Ovary (tissue), 9 donors: ENCODE measurements around the gene KMT2D. TPM values are rescaled to one million over a fixed set of nuclear protein-coding genes. Genes with fewer than 3 reads are reported as not detected.

Source experiments
- DNase-seq, 5 donors: peaks; one replicate each; pipeline ENCODE4 v3.0.0-alpha.2; 2019 to 2020
- H3K27ac ChIP-seq, 2 donors: fragments of 200-600 bp; one replicate each; pipeline versions ENCODE4 v1.5.1 to v1.8.0; 2019 to 2022
- H3K27me3 ChIP-seq: fragments of 200-600 bp; one replicate; pipeline ENCODE4 v1.8.0; 2022
- H3K36me3 ChIP-seq: fragments of 200-600 bp; sonication (generic); one replicate; pipeline ENCODE4 v1.5.1; 2019
- H3K4me1 ChIP-seq: one replicate; pipeline ENCODE4 v1.8.1; 2013; ENCODE audit warnings: mild to moderate bottlenecking, moderate library complexity; ENCODE audit not compliant: insufficient read depth
- H3K4me3 ChIP-seq: fragments of 200-600 bp; sonication (generic); one replicate; pipeline ENCODE4 v1.5.1; 2017
- H3K9me3 ChIP-seq, 2 donors: fragments of 200-600 bp in 1 of 2; sonication (generic) in 1 of 2; one replicate each; pipeline versions ENCODE4 v1.5.1 to v1.8.1; 2013 to 2019; ENCODE audit warnings: mild to moderate bottlenecking in 1 of 2, moderate library complexity in 1 of 2
- EP300 ChIP-seq: sonication (generic); formaldehyde crosslinking; IDR thresholded peaks from one replicate; pipeline ENCODE4 v1.6.1; 2017; ENCODE audit warnings: antibody characterized with exemption
- POLR2A ChIP-seq: fragments of 450-650 bp; IDR thresholded peaks from one replicate; pipeline ENCODE4 v1.6.1; 2017; ENCODE audit warnings: antibody characterized with exemption, mild to moderate bottlenecking, moderate library complexity
- WGBS, 3 donors: extraction: QIAGEN DNeasy Blood & Tissue Kit in 1 of 3; methylation state at CpG; one replicate each; pipeline versions ENCODE4 v1.1.5 to v1.1.7; 2013 to 2017; 5-methylcytosine and 5-hydroxymethylcytosine counted together
- intact Hi-C, 4 donors: fragments of 100-400 bp; cut with DNase I; formaldehyde crosslinking; loops; one replicate each; pipeline versions ENCODE4 v1.11.0 to v1.15.1; 2022 to 2023
- polyA plus RNA-seq, 2 donors: library from polyadenylated mRNA; stranded (reverse); fragments of 200-250 nt in 1 of 2; fragments of 350-450 nt in 1 of 2; fragmentation: Illumina TruSeq in 1 of 2; extraction: RNeasy Lipid Tissue Mini Kit (QIAGEN cat#74804) in 1 of 2; gene quantifications; one replicate each; pipeline ENCODE4 v1.2.3, GENCODE V29; 2013 to 2014
- total RNA-seq, 7 donors: library from RNA; depleted of rRNA in 2 of 7; stranded (reverse); fragments of >200 nt in 2 of 7; fragmentation: NEBNext Ultra II Directional in 3 of 7; extraction: Animal tissue kit (Norgen Biotek cat#: 25700) in 3 of 7; gene quantifications; one replicate each; pipeline versions ENCODE4 v1.1.0 to v1.2.4, GENCODE V29; 2016 to 2023
- TF ChIP-seq, protein P1 (sequence below), 3 donors: fragments of 450-650 bp in 2 of 3; fragments of 200-600 bp in 1 of 3; IDR thresholded peaks; one replicate each; pipeline versions ENCODE4 v1.5.1 to v1.8.0; 2016 to 2022; ENCODE audit warnings: antibody characterized with exemption in 3 of 3, mild to moderate bottlenecking in 1 of 3
- donor health status: DM: no; HTN: no; CAD: no; lungs with moderate emphysema.
- donor health status: DM: no; HTN: no; CAD: no.
- donor health status: Bipolar disorder and iron deficiency.
- donor health status: DM: yes; HTN: yes; CAD: no.
- donor health status: DM: no; HTN: no; CAD: no.
- donor health status: DM: yes; HTN: yes; CAD: no.

Gene KMT2D
- total and polyA plus RNA-seq, 9 donors, result 28.3 to 97.0 (median 77.8) TPM

DNA sequence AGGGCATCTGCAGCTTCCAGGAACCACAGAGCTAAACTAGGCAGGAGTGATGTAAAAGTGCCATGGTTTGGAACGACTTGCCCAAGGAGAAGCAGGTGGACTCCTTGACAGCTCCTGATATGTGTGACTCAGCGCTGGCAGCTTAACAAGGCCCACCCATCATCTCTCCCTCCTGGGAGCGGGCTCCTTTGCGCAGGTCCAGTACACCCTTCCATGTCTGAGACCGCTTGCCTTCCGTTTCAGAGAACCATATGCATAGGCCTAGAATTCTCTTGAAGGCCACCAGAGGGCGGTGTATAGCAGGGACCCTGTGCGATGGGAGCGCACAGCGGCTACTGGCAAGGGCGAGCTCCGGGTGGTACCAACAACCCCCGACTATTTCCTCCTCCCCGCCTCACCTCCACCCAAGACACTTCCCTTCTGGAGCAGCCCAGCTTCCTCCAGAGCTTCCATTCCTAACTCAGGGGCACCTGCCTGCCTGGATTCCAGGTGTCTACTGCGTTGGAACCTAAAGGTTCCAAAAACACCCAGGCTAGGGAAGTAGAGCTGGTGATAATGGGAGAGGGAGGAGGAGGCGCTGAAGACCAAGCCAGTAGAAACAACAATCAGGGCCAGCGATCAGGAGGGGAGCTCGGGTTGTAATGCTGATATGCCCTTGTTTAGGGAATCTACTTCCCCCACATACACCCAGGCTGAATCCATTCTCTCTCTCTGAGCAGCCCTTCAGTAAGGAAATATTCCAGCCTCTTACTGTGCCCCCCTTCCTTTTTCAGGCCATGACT, 27.7 kb upstream of the KMT2D start:
- no peak overlapping the region for H3K4me3 ChIP-seq
- no peak overlapping the region for H3K27ac ChIP-seq
- peaks cover 13% of the 10 kb centered on the region for H3K4me1 ChIP-seq
- DNase-seq, result peak; percentile 70 to 79 (median 74)
- H3K9me3 ChIP-seq, result no peaks in the 10 kb centered on the region
- peaks cover 2% of the 10 kb centered on the region for H3K27me3 ChIP-seq
- H3K36me3 ChIP-seq, result no peaks in the 10 kb centered on the region
- intact Hi-C loops, result loop anchor here in 3 of 4 donors (2.0 to 5.0 kb wide), 3 partner anchors 32 to 149 kb away; no protein-coding TSS in a partner anchor
- WGBS, 3 donors, result 2 to 3% (median 2%) methylated on average over 18 of the region's 18 CpGs
- TF ChIP-seq EP300, result no peak
- TF ChIP-seq POLR2A, result no peak
- TF ChIP-seq, protein P1, sequence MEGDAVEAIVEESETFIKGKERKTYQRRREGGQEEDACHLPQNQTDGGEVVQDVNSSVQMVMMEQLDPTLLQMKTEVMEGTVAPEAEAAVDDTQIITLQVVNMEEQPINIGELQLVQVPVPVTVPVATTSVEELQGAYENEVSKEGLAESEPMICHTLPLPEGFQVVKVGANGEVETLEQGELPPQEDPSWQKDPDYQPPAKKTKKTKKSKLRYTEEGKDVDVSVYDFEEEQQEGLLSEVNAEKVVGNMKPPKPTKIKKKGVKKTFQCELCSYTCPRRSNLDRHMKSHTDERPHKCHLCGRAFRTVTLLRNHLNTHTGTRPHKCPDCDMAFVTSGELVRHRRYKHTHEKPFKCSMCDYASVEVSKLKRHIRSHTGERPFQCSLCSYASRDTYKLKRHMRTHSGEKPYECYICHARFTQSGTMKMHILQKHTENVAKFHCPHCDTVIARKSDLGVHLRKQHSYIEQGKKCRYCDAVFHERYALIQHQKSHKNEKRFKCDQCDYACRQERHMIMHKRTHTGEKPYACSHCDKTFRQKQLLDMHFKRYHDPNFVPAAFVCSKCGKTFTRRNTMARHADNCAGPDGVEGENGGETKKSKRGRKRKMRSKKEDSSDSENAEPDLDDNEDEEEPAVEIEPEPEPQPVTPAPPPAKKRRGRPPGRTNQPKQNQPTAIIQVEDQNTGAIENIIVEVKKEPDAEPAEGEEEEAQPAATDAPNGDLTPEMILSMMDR (IDR thresholded peaks at IDR 0.05), result peak; percentile 78 to 85 (median 84)

DNA sequence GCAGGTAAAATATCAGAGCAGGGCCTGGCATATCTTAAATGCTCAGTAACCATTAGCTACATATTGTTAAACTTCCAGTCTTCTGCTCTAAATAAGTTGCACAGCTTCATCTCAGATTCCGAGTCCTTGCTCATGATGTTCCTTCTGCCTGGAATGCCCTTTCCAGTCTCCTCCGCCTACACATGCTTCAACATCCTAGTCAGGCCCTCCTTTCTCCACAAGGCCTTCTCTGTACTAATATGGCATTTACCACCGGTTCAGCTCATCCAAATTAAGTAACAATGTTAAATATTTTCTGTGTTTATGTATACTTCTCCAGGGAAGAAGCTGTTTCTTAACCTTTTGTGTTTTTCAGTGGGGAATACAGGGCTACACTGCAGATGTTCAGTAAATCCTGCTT, 25.5 kb upstream of the KMT2D start:
- intact Hi-C loops, result loop anchor here in 2 of 4 donors (5.0 kb wide), 2 partner anchors 36 to 151 kb away; no protein-coding TSS in a partner anchor

DNA sequence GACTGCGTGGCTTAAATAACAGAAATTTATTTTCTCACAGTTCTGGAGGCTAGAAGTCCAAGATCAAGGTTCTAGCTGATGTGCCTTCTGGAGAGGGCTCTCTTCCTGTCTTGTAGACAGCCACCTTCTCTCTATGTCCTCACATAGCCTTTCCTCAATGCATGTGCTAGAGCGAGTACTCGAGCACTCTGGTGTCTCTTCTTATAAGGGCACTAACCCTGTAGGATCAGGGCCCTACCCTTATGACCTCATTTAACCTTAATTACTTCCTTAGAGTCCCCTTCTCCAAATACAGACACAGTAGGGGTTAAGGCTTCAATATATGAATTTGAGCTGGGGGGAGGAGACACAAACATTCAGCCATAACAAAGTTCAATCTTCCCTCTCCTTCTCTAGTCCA, 23.8 kb upstream of the KMT2D start:
- Histone ChIP-seq H3K4me3 (no peak overlapping the region), H3K36me3 (no peaks in the 10 kb centered on the region), H3K9me3 (no peaks in the 10 kb centered on the region), H3K27me3 (no peaks in the 10 kb centered on the region), H3K4me1 (peaks cover 4% of the 10 kb centered on the region), H3K27ac (no peak overlapping the region)
- intact Hi-C loops, result no loop called here
- TF ChIP-seq EP300 (no peak), POLR2A (no peak)
- TF ChIP-seq, protein P1 (IDR thresholded peaks at IDR 0.05), result no peak
- DNase-seq, result no peak
- 86 to 93% (median 90%) methylated on average over 3 of the region's 3 CpGs for WGBS, 3 donors

More for the DNA sequence above, 25.5 kb upstream of the KMT2D start:
- no peak for DNase-seq
- TF ChIP-seq POLR2A, result no peak
- TF ChIP-seq, protein P1 (IDR thresholded peaks at IDR 0.05), result no peak
- TF ChIP-seq EP300, result no peak
- 7 to 18% (median 14%) methylated on average over 3 of the region's 3 CpGs for WGBS, 3 donors
- Histone ChIP-seq H3K36me3 (no peaks in the 10 kb centered on the region), H3K4me3 (no peak overlapping the region), H3K27ac (no peak overlapping the region), H3K4me1 (peaks cover 11% of the 10 kb centered on the region), H3K27me3 (no peaks in the 10 kb centered on the region), H3K9me3 (no peaks in the 10 kb centered on the region)

DNA sequence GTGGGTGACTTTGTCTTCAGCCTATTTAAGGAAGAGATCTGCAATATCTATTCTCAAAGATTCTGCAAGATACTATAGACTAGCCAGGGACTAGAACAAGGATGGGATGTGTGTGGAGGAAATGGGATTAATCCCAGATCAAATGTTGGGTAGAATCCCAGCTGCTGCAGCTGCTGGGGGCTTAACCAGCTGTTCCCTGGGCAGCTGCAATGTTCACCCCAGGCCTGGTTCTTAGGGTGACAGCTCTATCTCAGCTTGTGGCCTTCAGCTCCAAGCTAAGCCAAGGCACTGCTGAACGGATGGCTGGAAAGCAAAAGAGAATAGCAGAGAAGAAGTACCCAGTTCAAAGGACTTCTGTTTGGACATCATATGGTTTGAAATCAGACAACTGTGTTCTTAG, 19.2 kb upstream of the KMT2D start:
- TF ChIP-seq, protein P1 (IDR thresholded peaks at IDR 0.05), result no peak
- no peak for TF ChIP-seq POLR2A
- no peak for TF ChIP-seq EP300
- Histone ChIP-seq H3K27ac (no peak overlapping the region), H3K9me3 (no peaks in the 10 kb centered on the region), H3K36me3 (no peaks in the 10 kb centered on the region), H3K27me3 (no peaks in the 10 kb centered on the region), H3K4me3 (no peak overlapping the region), H3K4me1 (no peaks in the 10 kb centered on the region)
- no peak for DNase-seq
- WGBS, 3 donors, result 27 to 55% (median 36%) methylated on average over 1 of the region's 1 CpG
- intact Hi-C loops, result no loop called here
